CD4-positive, alpha-beta T cell treated with Interleukin-1 beta for 1 hour (primary cell): ENCODE data around the gene SPHK2.
"Not testable (repeated sequence)": the region's sequence is repeated elsewhere in the genome, so short reads cannot be mapped to it uniquely, and the experiment has no call there.

Source experiments
- DNase-seq, 2 donors: peaks; one replicate each; pipeline ENCODE4 v3.0.0-alpha.2; 2020 to 2022

Gene SPHK2

DNA sequence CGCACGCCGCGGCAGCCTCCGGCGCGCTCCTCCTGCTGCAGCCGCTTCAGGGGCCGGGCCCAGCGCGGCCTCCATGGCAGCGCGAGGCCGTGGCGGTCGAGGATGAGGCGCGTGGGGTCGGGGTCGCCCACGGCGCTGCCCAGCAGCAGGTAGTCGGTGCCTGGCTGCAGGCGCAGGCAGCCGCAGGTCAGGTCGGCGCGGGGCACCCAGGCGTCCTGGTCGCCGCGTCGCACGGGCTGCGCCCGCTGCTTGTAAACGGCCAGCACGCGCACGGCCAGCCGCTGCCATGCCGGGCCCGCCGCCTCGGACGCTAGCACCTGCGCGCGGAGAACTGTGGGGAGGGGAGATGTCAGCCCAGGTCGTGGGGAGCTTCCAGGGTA is 42.4 kb downstream of the SPHK2 start:
- DNase-seq = no peak

DNA sequence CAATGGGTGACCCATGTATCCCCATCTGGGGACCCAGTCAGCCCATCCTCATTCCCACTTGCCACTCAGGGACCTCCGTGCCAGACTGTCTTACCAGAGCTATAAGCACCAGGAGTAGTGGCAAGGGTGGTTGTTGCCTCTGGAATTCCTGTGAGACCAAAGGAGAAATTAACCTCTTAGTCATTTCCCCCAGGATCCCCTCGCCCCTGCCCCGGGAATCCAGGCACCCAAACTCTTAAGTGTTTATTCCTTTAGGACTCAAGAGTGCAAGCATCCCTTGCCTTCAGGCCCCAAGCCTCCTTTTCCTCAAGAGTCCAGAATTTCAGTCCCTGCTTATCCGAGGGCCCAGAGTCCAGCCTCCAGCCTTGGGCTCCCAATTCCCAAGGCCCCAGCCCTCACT is 44.4 kb downstream of the SPHK2 start:
- no peak for DNase-seq

DNA sequence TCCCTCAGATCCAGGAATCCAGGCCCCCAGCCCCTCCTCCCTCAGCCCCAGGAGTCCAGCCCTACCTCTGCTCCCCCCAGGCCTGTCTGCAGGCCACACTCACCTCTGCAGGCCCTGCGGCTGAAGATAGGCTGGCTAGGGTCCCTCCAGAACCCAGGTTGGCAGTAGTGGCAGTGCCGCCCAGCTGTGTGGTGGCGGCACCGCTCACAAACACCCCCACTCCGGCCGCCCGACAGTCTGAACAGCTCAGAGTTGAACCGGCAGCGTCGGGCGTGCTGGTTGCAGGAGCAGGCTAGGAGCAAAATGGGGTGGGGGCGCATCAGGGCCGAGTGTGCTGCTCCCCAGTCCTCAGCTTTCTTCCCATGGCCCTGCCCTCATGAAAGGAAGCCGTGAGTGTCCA is 45.2 kb downstream of the SPHK2 start:
- DNase-seq = no peak

GRCh38 chr19:48665786-48666185 is 46.5 kb downstream of the SPHK2 start:
- DNase-seq = no peak

DNA sequence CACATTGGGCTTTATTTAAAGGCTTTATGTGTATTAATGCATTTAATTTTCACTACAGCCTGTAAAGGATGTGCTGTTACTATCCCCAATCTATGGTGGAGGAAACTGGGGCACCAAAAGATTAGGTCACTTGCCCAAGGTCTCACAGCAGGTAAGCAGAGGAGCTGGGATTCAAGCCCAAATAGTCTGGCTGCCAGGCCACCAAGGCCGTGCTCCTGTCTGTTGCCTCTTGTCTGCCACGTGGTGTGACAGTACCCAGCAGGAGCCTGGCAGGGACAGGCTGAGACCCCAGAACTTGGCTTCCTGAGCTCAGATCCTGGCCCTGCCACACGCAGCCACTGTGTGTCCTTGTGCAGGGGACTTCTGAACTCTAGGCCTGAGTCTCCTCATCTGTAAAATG is 49.0 kb downstream of the SPHK2 start:
- no peak for DNase-seq

GRCh38 chr19:48668761-48669160 is 49.5 kb downstream of the SPHK2 start:
- DNase-seq = no peak

DNA sequence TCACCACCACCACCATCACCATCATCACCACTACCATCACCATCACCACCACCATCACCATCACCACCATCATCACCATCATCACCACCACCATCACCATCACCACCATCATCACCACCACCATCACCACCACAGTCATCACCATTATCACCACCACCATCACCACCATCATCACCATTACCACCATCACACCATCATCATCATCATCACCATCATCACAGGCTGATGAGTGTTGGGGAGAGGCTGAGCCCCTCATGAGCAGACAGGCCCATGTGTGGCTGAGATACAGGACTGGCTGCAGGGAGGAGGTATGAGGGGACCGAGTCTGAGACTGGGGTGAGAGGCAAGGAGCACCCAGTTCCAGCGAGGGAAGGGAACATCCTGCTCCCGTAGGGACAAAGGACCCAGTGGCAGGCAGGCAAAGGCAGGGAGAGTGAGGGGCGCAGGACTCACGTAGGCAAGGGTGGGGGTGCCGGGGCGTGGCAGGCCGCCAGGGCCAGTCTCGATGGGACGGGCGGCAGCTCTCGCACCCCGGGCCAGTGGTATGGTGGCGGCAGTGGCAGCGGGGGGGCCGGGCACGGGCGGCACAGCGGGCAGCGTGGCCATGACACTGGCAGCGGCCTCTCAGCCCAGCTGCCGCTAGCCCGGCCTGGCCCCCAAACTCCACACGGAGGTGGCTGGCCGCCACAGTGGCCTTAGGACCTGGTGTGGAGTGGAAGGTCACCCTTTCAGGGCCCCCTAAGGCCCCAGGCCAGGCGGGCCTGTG is 50.8 kb downstream of the SPHK2 start:
- no peak for DNase-seq

DNA sequence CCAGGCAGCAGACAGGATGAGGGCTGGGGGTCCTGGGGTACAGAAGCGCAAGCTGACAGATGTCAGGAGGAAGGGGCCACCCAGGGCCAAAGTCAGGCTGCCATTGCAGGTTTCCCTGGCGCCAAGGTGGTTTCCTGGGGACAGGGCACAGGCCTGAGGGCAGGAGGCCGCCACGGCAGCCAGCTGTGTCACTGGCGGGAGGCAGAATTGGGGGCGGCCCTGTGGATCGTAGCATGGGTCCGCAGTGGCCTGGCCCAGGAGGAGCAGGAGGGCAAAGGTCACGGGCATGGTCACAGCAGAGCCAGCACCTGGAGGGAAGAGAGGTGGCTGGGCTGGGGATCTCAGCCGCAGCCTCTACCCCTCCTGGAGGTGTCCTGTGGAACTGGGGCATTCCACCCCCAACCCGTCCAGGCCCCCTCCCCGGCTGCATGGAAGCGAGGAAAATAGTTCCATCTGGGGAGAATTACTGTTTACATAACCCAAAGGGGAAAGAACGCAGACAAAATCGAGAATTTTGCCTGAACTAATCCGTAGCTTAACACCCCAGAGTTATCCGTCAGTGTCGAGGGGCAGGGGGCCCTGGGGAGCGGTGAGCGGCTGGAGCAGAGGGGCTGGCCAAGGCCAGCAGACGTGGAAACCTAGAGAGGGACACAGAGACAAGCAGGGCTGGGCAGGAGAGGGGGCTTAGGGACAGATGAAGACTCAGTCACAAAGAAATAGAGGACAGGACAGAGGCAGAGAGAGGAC is 51.6 kb downstream of the SPHK2 start:
- no peak for DNase-seq

DNA sequence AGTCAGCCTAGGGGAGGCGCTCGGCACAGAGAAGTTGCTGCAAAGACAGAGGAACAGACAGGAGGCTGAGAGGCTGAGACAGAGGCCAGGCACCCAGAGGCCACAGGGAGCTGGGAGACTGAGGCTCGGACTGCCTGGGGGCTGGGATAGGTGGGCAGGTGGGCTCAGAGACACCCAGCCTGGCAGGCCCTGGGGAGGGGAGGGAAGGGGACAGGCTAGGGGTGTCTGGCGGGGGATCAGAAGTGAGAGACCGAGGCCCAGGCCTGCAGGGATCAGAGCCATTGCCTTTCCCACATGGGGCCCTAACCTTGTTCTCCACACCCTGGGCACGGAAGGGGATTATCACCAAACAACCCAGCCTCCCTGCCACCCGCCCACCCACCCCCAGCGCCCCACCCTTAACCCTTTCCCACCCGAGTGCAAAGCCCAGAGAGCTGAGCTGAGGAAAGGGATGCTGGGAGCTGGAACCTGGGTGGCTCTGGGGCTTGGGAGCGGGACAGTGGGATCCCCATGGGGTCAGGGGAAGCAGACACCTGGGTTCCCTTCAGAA is 52.2 kb downstream of the SPHK2 start:
- DNase-seq = no peak

GRCh38 chr19:48672994-48673393 is 53.7 kb downstream of the SPHK2 start, which contains the start of gene NTN5:
Gene NTN5 (minus strand): TSS chr19:48673017. CDS start chr19:48670986, 2,031 bp downstream.
- DNase-seq = no peak

- no peak for DNase-seq
These were observed 54.3 kb downstream of the SPHK2 start for GRCh38 chr19:48673436-48674100.

DNA sequence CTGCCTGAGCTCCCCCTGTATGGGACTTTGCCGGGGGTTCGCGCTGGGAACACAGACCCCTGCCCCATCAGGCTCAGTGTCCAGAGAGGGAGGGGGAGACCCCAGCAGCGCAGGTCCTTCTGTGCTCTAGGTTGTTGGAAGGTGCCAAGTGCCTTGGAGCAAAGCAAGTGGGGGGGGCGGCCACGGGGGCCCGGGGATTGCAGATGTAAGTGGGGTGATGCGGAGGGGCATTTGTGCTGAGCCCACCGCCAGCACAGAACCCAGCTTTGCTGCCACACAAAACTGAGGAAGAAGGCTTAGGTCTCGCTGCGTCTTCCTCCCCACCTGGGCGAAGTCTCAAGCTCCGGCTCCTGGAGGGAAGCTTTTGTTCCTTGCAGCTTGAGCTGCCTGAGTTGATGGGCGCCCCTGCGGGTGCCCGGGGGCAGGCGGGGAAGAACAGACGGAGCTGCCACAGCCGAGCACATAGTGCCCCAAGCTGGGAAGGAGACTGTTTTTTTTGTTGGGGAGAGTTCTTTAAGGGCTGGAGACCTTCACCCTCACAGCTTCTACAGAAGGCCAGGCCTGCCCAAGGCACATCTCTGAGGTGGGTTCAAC is 55.0 kb downstream of the SPHK2 start:
- no peak for DNase-seq

DNA sequence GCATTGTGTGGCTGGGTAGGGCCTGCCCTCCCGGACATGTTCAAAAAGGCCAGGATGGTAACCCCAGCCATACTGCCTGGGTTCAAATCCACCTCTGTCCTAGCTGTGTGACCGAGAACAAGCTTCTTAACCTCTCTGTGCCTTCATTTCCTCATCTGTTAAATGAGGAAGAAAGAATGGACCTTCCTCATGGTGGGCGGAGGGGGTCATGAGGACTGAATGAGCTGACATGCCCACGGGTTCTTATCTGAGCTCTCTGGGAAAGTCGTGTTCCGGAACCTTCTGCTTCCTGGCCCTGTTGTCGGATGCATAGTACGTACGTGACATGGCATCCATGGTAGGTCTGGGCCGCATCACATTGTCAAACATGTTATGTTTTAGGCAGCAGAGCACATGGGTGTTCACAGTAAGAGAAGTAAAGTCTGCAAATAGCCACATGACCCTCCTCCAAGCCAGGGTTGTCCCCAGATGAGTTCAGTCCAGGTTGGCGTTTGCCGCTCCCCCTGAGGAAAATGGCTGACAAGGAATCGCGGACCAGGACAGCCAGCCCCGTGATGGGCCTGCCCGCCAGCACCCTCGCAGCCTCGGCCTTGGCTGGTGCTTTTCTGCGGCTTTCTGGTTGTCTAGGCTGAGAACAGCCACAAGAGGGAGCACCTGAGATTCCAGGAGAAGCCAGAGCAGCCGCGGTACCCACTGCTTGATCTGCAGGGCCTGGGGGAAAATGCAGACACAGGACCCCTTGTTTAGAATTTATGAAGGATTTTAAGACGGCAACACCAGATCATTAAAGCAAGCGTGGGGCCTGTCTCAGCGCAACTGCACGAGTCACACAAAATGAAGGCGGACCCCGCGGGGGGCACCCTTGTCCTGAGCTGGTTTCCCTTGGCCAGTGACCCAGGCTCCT is 55.9 kb downstream of the SPHK2 start:
- DNase-seq = peak; percentile 81 to 84

DNA sequence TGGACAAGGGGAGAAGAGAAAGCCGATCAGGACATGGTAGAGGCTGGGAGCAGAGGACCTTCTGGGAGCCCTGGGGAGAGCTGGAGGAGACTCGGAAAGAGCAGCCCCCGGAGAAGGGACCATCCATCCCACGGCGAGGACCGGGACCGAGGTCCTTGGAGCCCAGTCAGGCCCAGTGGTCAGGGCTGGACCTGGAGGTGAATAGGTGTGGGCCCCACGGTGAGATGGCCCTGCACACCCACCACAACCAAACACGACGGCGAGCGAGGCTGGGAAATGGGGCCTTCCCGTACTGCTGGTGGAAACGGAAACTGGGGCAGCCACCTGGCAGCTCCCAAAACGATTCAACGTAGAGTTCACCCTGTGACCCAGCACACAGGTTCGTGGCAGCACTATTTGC is 57.2 kb downstream of the SPHK2 start:
- DNase-seq = no peak

GRCh38 chr19:48676887-48677286 is 57.6 kb downstream of the SPHK2 start:
- no peak for DNase-seq

DNA sequence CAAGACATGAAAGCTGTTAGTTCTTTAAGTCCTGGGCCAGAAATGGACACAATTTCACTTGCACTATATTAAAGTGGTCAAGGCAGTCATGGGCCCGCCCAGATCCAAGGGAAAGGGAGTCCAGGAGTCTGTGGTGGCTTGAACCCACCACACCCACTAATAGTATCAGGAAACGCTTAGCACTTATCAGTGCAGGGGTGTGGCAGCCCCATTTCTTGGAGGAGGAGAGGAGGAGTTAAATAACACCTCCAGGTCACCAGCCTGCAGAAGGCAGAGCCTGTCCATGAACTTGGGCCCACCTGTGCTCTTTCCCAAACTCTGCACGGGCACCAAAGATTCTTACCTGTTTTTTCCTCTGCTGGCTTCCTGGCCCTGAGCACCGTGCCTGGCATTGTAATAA is 58.9 kb downstream of the SPHK2 start:
- no peak for DNase-seq

GRCh38 chr19:48680006-48680405 is 60.7 kb downstream of the SPHK2 start:
- not testable (repeated sequence) for DNase-seq
